HG03432 (cell line): Measurements from ENCODE around the gene DBF4B.
"Not testable (repeated sequence)": the region's sequence is repeated elsewhere in the genome, so short reads cannot be mapped to it uniquely, and the experiment has no call there.

Experiments used
- ATAC-seq: cut with Tn5 transposase; IDR thresholded peaks from one replicate; pipeline ENCODE4 v1.9.1; 2021; ENCODE audit warnings: mild to moderate bottlenecking, moderate library complexity; ENCODE audit not compliant: unreplicated experiment

DBF4B gene

GRCh38 chr17:44726121-44726520, 17.7 kb downstream of the DBF4B start:
- not testable (repeated sequence) for ATAC-seq

DNA sequence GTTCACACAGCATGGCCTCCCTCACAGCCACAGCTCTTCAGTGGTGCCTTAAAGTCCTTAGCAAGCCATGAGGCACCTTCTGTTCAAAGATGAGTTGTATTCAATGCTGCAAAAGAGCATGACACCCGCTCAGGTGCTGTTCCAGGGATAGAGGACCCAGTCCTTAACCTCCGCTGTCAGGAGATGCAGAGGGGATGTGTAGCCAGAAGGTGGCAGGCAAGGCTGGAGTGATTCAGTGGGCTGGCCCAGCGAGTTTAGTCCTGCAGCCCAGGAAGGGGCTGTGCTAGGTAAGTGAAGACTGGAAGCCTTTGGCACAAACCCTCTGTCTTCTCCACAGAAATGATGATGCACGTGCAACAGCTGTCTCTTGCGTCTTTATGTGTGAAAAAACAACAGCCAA, 25.3 kb downstream of the DBF4B start:
- ATAC-seq: no peak

GRCh38 chr17:44734272-44734671, 25.8 kb downstream of the DBF4B start:
- no peak for ATAC-seq

- ATAC-seq: no peak
These were observed 28.2 kb downstream of the DBF4B start for GRCh38 chr17:44736551-44737240.

DNA sequence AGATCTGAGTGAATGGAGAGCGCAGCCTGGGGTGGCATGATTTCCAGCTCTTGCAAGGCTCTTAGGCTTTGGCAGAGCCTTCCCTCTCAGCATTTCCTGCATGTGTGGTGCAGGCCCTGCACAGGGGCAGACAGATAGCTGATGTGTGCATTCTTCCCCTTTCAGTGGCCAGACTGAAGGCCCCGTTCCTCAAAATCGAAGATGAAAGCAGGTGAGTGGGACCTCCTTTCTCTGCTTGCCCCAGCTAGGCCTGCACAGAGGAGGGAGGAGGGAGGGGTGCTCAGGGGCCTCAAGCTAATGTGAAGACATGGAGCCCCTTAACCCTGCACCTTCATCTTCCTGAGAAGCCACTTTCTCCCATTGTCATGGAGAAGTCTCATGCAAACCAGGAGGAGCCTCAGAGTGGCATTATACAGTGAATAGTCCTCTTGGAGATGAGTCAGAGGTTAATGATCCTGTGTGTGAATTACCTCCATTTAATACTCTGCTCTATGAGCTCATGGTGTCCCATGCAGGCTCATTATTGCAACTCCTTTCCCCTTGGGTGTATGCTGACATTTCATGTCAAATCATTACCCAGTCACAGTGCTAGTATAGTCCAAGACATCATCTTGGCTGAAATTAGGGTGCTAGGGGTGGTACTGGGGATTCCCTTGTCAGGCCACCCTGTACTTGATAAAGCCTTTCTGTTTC, 29.9 kb downstream of the DBF4B start:
- ATAC-seq: no peak

DNA sequence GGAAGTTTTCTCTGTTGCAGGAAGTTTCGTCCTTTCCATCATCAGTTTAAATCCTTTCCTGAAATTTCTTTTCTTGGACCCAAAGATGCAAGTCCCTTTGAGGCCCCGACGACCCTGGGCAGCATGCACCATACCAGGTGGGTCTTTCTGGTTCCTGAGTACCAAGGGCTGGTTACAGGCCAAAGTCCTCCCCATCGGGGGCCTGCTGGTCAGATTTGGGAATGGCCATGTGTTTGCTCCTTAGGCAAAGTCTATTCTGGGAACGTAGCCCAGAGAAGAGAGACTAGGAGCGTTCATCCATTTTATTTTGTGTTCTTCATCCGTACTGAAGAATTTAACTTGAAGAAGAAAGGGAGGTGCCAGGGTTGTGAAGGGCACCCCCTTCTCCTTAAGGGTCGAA, 32.9 kb downstream of the DBF4B start:
- no peak for ATAC-seq

GRCh38 chr17:44745301-44745700, 36.8 kb downstream of the DBF4B start:
- ATAC-seq: no peak

DNA sequence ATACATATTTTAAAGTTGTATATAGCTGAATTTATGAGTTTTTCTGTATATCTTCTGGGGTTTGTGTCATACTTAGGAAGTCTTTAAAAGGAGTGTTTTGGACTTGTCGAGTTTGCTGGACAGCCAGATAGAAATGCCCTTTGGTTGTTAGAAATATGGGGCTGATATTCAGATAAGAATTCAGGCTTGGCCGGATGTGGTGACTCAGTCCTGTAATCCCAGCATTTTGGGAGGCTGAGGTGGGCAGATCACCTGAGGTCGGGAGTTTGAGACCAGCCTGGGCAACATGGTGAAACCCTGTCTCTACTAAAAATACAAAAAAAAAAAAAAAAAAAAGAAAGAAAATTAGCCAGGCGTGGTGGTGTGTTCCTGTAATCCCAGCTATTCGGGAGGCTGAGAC, 37.3 kb downstream of the DBF4B start:
- ATAC-seq: not testable (repeated sequence)

- no peak for ATAC-seq
These were observed 39.1 kb downstream of the DBF4B start for GRCh38 chr17:44747566-44747965.

GRCh38 chr17:44749076-44749979, 40.9 kb downstream of the DBF4B start:
- no peak for ATAC-seq

DNA sequence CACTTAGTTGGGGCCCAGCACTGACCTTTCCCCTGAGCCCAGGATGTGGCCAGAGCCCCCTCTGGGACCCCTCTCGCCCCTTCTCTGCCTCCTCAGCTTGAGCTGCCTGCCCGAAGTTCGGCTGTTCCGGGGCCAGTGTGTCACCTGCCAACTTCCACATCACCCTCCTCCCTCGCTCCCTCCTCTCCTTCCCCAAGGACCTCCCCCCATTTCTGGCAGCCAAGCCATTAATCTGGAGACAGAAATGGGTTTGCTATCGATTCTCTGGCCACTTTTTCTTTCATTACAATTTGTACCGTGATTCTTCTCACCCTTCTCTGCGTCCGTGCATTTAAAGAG, 41.5 kb downstream of the DBF4B start:
- no peak for ATAC-seq

GRCh38 chr17:44751331-44751730, 42.9 kb downstream of the DBF4B start:
- ATAC-seq: no peak

DNA sequence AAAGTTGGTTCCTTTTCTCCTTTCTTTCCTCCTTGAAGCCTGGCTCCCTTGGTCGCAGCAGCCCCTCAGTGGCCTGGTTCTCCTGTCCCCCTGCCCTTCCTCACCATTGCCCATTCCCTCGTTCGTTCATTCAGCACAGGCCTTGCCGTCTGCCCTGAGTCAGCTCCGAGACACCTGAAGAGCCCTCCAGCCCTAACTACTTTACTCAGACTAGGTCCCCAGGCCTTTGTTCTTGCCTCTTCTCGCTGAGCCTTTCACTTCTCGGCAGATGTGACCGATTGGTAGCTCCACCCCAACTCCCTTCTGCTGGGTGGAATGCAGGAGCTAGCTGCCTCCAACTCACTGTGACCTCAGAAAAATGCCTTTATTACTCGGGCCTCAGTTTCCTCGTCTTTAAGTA, 43.3 kb downstream of the DBF4B start:
- ATAC-seq: no peak

DNA sequence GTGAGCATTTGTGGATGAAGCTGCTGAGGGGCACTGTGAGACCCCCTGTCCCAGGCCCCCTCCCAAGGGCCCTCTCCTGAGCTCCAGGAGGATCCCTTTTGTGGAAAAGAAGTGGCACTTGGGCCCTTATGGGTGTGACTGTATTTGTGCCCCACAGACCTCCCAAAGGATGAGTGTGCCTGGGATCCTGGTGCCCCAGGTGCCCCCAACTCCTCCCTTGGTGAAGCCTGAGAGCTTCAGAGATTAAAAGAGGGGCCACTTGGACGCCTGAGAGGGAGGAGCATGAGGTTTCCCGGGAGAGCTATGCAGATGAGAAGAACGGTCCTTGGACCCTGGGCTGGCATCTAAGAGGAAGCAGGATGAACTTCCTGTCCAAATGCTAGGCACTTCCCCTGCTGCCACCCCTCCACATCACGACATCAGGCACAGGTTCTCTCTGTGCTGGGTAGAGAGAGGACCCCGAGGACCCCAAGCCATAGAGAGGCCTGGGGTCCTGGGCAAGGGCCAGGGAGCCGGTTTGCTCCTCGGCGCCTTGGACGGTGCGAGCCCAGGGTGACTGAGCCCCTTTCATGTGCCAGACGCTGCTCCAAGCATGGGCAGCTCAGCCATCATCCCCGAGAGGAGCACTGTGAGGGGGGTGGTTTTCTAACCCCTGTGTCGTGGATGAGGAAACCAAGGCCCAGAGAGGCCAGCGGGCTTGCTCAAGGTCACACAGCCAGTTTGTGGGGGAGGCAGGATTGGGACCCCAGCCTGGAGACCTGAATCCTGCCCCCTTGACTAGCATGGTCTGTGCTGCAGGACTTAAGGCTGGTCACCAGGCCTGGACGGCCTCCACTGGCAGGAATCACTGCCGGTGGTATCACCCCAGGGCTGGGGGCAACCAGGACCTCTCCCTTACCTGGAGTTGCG, 44.7 kb downstream of the DBF4B start:
- no peak for ATAC-seq

DNA sequence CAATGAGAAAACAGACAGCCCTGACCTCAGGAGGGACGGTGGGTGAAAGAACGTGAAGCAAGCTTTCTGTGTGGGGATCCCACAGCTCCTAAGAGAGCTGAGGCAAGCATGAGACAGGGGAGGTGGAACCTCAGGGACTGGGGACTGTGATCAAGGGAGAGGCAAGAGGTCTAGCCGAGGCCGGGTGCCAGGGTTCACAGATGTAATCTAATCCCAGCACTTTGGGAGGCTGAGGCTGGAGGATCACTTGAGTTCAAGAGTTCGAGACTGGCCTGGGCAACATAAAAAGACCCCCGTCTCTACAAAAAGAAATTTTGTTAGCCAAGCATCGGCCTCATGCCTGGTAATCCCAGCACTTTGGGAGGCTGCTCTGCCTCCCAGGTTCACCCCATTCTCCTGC, 45.8 kb downstream of the DBF4B start:
- no peak for ATAC-seq

- ATAC-seq: not testable (repeated sequence)
These were observed 46.7 kb downstream of the DBF4B start for GRCh38 chr17:44755180-44755579.

DNA sequence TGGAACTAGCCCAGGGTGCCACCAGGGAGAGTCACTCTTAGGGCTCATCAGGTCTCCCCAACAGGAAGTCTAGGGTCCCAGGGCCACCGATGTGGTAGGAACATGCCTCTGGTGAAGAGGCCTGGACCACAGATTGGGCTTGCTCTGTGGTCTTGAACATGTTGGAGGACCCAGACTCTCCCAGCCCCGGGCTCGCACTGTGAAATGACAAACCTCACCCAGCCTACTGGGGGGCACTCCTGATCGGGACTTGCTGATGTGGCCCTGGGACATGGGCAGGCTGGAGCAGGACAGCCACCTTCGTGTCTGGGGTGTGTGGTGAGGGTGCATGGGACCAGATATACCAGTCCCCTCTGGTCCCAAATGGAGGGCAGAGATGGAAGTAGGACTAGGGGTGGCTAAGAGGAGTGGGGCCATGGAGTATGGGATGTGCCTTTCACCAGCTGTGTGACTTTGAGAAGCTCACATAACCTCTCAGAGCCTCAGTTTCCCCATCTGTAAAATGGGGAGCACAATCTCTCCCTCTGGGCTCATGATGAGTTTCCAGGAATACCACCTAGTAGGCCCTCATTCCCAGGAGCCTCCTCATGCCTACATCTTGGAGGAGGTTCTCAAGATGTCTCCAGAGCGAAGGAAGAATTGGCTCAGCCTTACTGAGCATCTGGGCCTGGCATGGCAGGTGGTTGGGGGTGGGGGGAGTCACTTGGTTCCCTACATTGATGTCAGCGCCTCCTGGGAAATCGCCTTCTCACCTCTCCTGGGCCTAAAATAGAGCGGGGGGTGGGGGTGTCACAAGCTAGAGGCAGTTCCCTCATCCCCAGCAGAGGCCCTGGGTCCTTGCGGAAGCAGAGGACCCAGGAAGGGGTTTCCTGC, 48.8 kb downstream of the DBF4B start:
- ATAC-seq: no peak

DNA sequence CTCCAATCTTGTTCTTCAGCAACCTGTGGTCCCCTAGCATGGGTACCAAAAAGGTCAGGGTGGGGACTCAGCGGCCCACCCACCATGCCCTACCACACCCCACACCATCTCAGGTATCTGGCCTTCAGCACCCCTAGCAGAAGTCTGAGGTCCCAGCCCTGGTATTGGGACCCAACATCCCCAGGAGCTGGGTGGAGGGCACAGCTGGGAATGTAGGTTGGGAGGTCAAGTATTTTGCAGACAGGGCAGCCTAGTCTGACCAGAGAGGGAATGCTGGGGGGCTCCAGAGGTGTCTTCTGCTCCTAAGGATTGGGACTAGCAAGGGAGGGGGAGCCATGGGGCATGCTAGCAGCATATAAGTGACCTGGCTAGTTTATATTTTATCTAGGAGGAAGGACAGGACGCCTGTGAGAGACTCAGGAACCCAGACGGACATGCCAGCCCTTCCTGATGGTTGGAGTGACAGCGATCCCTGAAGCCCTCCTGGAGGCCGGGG, 49.5 kb downstream of the DBF4B start:
- no peak for ATAC-seq

GRCh38 chr17:44758414-44759085, 50.1 kb downstream of the DBF4B start, which contains the start of gene ADAM11:
ADAM11 (plus strand) TSS chr17:44758988; CDS start chr17:44759200, 212 bp downstream.
- no peak for ATAC-seq
